Hepatocyte (in vitro differentiated cells): ENCODE results near the gene THUMPD2. TPM values are rescaled to one million over a fixed set of nuclear protein-coding genes. Genes with fewer than 3 reads are reported as not detected.

Source experiments
- DNase-seq: peaks from one replicate; pipeline ENCODE4 v3.0.0-alpha.2; 2016; ENCODE audit warnings: low spot score
- H2AFZ ChIP-seq: fragments of 200-600 bp; sonication (generic); 2 replicates; pipeline ENCODE4 v1.6.0; 2016; ENCODE audit warnings: antibody characterized with exemption, mild to moderate bottlenecking
- H3K27ac ChIP-seq: fragments of 200-600 bp; sonication (generic); 2 replicates; pipeline ENCODE4 v1.5.1; 2016; ENCODE audit warnings: mild to moderate bottlenecking
- H3K27me3 ChIP-seq: fragments of 200-600 bp; sonication (generic); 2 replicates; pipeline ENCODE4 v1.6.1; 2016
- H3K36me3 ChIP-seq: fragments of 200-600 bp; sonication (generic); replicated peaks from 2 replicates; pipeline ENCODE4 v1.5.1; 2016; ENCODE audit warnings: low read depth; ENCODE audit not compliant: insufficient read depth
- H3K4me1 ChIP-seq: fragments of 200-600 bp; sonication (generic); 2 replicates; pipeline ENCODE4 v1.5.1; 2016; ENCODE audit warnings: mild to moderate bottlenecking, moderate library complexity; ENCODE audit not compliant: insufficient read depth
- H3K4me2 ChIP-seq: fragments of 200-600 bp; sonication (generic); 2 replicates; pipeline ENCODE4 v1.6.0; 2016
- H3K4me3 ChIP-seq: fragments of 200-600 bp; sonication (generic); 2 replicates; pipeline ENCODE4 v1.5.1; 2016; ENCODE audit warnings: mild to moderate bottlenecking
- H3K79me2 ChIP-seq: fragments of 200-600 bp; sonication (generic); 2 replicates; pipeline ENCODE4 v1.6.0; 2017; ENCODE audit warnings: mild to moderate bottlenecking
- H3K9me2 ChIP-seq: fragments of 200-600 bp; sonication (generic); replicated peaks from 2 replicates; pipeline ENCODE4 v1.6.0; 2017; ENCODE audit warnings: mild to moderate bottlenecking; ENCODE audit not compliant: insufficient read depth
- H3K9me3 ChIP-seq: fragments of 200-600 bp; sonication (generic); 2 replicates; pipeline ENCODE4 v1.5.1; 2016; ENCODE audit warnings: low read depth, mild to moderate bottlenecking
- H4K20me1 ChIP-seq: fragments of 200-600 bp; sonication (generic); 2 replicates; pipeline ENCODE4 v1.6.0; 2016; ENCODE audit warnings: mild to moderate bottlenecking; ENCODE audit not compliant: insufficient read depth, poor library complexity, severe bottlenecking
- CTCF ChIP-seq: fragments of 200-600 bp; sonication (generic); IDR thresholded peaks from 2 replicates; pipeline ENCODE4 v1.5.1; 2016; ENCODE audit warnings: antibody characterized with exemption, mild to moderate bottlenecking; ENCODE audit not compliant: poor library complexity
- EZH2 ChIP-seq: fragments of 200-600 bp; sonication (generic); IDR thresholded peaks from 2 replicates; pipeline ENCODE4 v1.6.1; 2016; ENCODE audit warnings: antibody characterized with exemption, mild to moderate bottlenecking, borderline replicate concordance
- EZH2phosphoT487 ChIP-seq: fragments of 200-600 bp; sonication (generic); IDR thresholded peaks from one replicate; pipeline ENCODE4 v1.6.1; 2018; ENCODE audit warnings: antibody characterized with exemption, mild to moderate bottlenecking, low read depth, moderate library complexity; ENCODE audit not compliant: unreplicated experiment, severe bottlenecking
- WGBS: methylation state at CpG from one replicate; pipeline ENCODE4 v1.1.6; 2016; ENCODE audit warnings: low lambda C conversion rate; ENCODE audit errors: missing lambda C conversion rate; 5-methylcytosine and 5-hydroxymethylcytosine counted together
- polyA plus RNA-seq: library from polyadenylated mRNA; unstranded; fragments of >200 nt; fragmentation: Nextera tagmentation; extraction: Ambion mirVana; gene quantifications from 2 replicates; pipeline ENCODE4 v1.2.1, GENCODE V29; 2016
- total RNA-seq: library from RNA; depleted of rRNA; stranded (reverse); fragments of >200 nt; gene quantifications from 2 replicates; pipeline ENCODE4 v1.2.3, GENCODE V29; 2014

THUMPD2 gene
- total and polyA plus RNA-seq, 2 experiments from 2014 or later, result 6.5 to 12.8 TPM

- WGBS, result 90% methylated on average over 12 of the region's 12 CpGs
- H3K4me2 ChIP-seq, result no peak overlapping the region
These were observed 62.0 kb downstream of the THUMPD2 start for GRCh38 chr2:39717067-39717466.

GRCh38 chr2:39715822-39716221, 63.2 kb downstream of the THUMPD2 start:
- Histone ChIP-seq H3K9me2 (no peaks in the 10 kb centered on the region), H2AFZ (no peak overlapping the region), H4K20me1 (no peaks in the 10 kb centered on the region), H3K36me3 (no peaks in the 10 kb centered on the region), H3K4me3 (no peak overlapping the region), H3K9me3 (no peaks in the 10 kb centered on the region), H3K4me1 (peaks cover 7% of the 10 kb centered on the region), H3K27me3 (no peaks in the 10 kb centered on the region), H3K79me2 (no peaks in the 10 kb centered on the region), H3K27ac (no peak overlapping the region), H3K4me2 (no peak overlapping the region)
- TF ChIP-seq EZH2 (no peak), CTCF (no peak), EZH2phosphoT487 (no peak)
- DNase-seq, result no peak
- 91% methylated on average over 3 of the region's 3 CpGs for WGBS

More at GRCh38 chr2:39717067-39717466, 62.0 kb downstream of the THUMPD2 start:
- Histone ChIP-seq H3K79me2 (no peaks in the 10 kb centered on the region), H2AFZ (no peak overlapping the region), H3K4me1 (peaks cover 7% of the 10 kb centered on the region), H4K20me1 (no peaks in the 10 kb centered on the region), H3K36me3 (no peaks in the 10 kb centered on the region), H3K27me3 (no peaks in the 10 kb centered on the region), H3K9me2 (no peaks in the 10 kb centered on the region), H3K27ac (no peak overlapping the region), H3K4me3 (no peak overlapping the region), H3K9me3 (no peaks in the 10 kb centered on the region)
- DNase-seq, result no peak
- no peak for TF ChIP-seq CTCF
- no peak for TF ChIP-seq EZH2phosphoT487
- no peak for TF ChIP-seq EZH2

GRCh38 chr2:39715095-39715494, 64.0 kb downstream of the THUMPD2 start:
- TF ChIP-seq CTCF, result no peak
- TF ChIP-seq EZH2, result no peak
- no peak for TF ChIP-seq EZH2phosphoT487

GRCh38 chr2:39712953-39713352, 66.1 kb downstream of the THUMPD2 start:
- Histone ChIP-seq H3K36me3 (no peaks in the 10 kb centered on the region), H3K27ac (no peak overlapping the region), H3K79me2 (no peaks in the 10 kb centered on the region), H3K4me3 (no peak overlapping the region), H4K20me1 (no peaks in the 10 kb centered on the region), H3K4me1 (no peaks in the 10 kb centered on the region), H2AFZ (no peak overlapping the region), H3K27me3 (no peaks in the 10 kb centered on the region), H3K9me2 (no peaks in the 10 kb centered on the region), H3K9me3 (no peaks in the 10 kb centered on the region), H3K4me2 (no peak overlapping the region)
- TF ChIP-seq EZH2 (no peak), EZH2phosphoT487 (no peak), CTCF (no peak)
- WGBS, result 95% methylated on average over 5 of the region's 5 CpGs
- DNase-seq, result no peak

More at GRCh38 chr2:39715095-39715494, 64.0 kb downstream of the THUMPD2 start:
- no peaks in the 10 kb centered on the region for H4K20me1 ChIP-seq
- H3K27ac ChIP-seq, result no peak overlapping the region
- no peaks in the 10 kb centered on the region for H3K9me3 ChIP-seq
- H3K36me3 ChIP-seq, result no peaks in the 10 kb centered on the region
- no peaks in the 10 kb centered on the region for H3K27me3 ChIP-seq
- H2AFZ ChIP-seq, result no peak overlapping the region
- no peak for DNase-seq
- H3K4me3 ChIP-seq, result no peak overlapping the region
- no peak overlapping the region for H3K4me2 ChIP-seq
- H3K79me2 ChIP-seq, result no peaks in the 10 kb centered on the region
- H3K9me2 ChIP-seq, result no peaks in the 10 kb centered on the region
- peaks cover 7% of the 10 kb centered on the region for H3K4me1 ChIP-seq
